ENCODE data around the gene RCE1.

Gene RCE1

DNA sequence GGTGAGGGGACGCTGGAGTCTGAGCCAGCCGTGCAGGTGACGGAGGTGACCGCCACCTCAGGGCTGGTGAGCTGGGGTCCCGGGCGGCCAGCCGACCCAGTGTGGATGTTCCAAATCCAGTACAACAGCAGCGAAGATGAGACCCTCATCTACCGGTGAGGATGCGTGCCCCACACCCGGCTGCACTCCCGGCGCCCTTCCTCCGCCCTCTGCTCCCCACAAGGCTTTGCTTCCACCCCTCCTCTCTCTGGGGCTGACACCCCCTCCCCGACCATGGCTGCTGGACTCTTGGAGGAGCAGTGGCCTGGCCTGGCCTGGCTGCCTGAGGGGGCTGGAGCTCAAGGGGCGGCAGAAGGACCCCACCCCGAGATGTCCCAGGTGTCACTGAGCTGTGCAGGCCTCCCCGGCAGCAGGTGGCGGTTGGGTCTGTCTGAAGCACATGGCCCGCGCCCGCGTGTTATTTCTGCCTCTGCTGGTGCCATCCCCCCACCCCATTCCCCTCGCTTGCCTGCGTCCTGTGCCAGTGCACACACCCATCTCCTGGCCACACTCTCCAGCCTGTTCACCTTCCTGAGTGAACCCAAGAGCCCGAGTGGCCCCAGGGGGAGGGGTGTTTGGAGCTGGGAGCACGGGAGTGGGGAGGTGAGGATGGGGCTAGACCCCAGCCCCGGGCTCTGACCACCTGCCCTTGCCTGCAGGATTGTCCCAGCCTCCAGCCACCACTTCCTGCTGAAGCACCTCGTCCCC lies 15.9 kb downstream of the RCE1 start:
- H3K4me3 Mint-ChIP-seq = no peak overlapping the region
- H3K9me3 Mint-ChIP-seq = no peaks in the 10 kb centered on the region
- no peaks in the 10 kb centered on the region for H3K36me3 Mint-ChIP-seq (ENCODE audit: low read depth)
- H3K4me1 Mint-ChIP-seq (ENCODE audit: low read depth) = peaks cover 5% of the 10 kb centered on the region
- no peak overlapping the region for H3K27ac Mint-ChIP-seq
- H3K27me3 Mint-ChIP-seq = no peaks in the 10 kb centered on the region

DNA sequence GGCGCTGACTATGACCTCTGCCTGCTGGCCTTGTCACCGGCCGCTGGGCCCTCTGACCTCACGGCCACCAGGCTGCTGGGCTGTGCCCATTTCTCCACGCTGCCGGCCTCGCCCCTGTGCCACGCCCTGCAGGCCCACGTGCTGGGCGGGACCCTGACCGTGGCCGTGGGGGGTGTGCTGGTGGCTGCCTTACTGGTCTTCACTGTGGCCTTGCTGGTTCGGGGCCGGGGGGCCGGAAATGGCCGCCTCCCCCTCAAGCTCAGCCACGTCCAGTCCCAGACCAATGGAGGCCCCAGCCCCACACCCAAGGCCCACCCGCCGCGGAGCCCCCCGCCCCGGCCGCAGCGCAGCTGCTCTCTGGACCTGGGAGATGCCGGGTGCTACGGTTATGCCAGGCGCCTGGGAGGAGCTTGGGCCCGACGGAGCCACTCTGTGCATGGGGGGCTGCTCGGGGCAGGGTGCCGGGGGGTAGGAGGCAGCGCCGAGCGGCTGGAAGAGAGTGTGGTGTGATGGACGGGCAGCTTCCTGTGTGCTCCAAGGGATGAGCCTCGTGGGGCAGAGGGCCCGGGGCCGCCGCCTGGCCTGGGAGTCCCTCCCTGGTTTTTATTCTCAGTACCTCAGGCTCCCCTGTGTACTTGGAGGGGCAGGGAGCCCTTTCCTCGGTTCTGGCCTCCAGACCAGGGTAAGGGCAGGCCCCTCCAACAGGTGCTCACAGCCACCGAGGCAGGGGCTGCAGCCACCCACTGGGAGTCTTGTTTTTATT lies 16.6 kb downstream of the RCE1 start:
- Mint-ChIP-seq H3K27ac (no peak overlapping the region), H3K27me3 (no peaks in the 10 kb centered on the region), H3K36me3 (ENCODE audit: low read depth) (no peaks in the 10 kb centered on the region), H3K4me3 (no peak overlapping the region), H3K9me3 (no peaks in the 10 kb centered on the region), H3K4me1 (ENCODE audit: low read depth) (peaks cover 5% of the 10 kb centered on the region)

DNA sequence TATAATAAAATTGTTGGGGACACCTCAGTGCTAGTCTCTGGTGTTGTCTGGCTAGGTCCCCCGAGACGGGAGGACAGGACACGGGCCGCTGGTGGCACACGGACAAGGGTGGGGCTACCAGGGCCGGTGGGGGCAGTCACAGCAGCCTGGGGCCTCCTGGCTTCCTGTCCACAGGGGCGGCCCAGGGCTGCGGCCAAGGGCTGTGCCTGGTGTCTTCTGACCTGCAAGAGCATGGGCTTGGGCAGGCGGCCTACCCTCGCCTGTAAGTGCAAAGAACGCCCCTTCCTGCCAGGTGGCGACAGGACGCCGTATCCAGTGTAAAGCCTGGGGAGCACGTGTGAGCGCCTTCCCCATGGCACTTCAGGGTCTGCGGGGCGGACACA lies 17.2 kb downstream of the RCE1 start:
- H3K4me3 Mint-ChIP-seq = no peak overlapping the region
- H3K27ac Mint-ChIP-seq = no peak overlapping the region
- no peaks in the 10 kb centered on the region for H3K9me3 Mint-ChIP-seq
- H3K4me1 Mint-ChIP-seq (ENCODE audit: low read depth) = peaks cover 4% of the 10 kb centered on the region
- no peaks in the 10 kb centered on the region for H3K27me3 Mint-ChIP-seq
- no peaks in the 10 kb centered on the region for H3K36me3 Mint-ChIP-seq (ENCODE audit: low read depth)

DNA sequence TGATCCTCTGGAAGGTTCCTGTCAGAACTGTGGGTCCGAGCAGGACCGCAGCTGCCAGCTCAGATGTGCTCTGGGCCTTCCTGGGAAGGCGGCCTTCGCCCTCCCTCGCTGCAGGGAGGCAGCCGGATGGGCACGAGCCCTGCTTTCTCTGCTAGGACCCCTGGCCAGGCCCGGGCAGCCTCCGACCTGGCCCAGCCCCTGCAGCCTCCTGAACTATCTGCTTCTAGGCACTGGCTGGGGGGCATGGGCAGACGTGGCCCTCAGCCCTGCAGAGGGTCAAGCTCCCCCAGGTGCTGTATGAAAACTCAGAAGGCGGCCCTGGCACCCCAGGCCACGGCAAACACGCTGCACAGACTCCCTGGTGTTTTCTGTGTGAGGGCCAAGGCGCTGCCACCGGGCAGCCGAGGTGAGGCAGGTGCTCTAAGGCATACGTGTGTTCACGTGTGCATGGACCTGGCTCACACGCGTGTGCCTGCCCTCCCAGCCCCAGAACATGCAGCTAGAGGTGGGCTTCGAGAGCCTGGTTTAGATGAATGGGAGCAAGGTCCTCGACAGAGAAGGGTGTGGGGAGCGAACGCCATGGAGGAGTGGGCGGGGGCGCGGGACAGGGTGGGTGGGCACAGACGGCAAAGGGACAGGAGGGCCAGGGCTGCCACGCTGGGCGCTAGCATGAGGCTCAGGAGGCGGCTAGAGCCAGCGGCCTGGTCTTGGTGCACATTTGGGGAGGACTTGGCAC lies 18.0 kb downstream of the RCE1 start:
- H3K4me1 Mint-ChIP-seq (ENCODE audit: low read depth) = no peaks in the 10 kb centered on the region
- no peaks in the 10 kb centered on the region for H3K36me3 Mint-ChIP-seq (ENCODE audit: low read depth)
- no peaks in the 10 kb centered on the region for H3K27me3 Mint-ChIP-seq
- H3K4me3 Mint-ChIP-seq = no peak overlapping the region
- no peaks in the 10 kb centered on the region for H3K9me3 Mint-ChIP-seq
- H3K27ac Mint-ChIP-seq = no peak overlapping the region

DNA sequence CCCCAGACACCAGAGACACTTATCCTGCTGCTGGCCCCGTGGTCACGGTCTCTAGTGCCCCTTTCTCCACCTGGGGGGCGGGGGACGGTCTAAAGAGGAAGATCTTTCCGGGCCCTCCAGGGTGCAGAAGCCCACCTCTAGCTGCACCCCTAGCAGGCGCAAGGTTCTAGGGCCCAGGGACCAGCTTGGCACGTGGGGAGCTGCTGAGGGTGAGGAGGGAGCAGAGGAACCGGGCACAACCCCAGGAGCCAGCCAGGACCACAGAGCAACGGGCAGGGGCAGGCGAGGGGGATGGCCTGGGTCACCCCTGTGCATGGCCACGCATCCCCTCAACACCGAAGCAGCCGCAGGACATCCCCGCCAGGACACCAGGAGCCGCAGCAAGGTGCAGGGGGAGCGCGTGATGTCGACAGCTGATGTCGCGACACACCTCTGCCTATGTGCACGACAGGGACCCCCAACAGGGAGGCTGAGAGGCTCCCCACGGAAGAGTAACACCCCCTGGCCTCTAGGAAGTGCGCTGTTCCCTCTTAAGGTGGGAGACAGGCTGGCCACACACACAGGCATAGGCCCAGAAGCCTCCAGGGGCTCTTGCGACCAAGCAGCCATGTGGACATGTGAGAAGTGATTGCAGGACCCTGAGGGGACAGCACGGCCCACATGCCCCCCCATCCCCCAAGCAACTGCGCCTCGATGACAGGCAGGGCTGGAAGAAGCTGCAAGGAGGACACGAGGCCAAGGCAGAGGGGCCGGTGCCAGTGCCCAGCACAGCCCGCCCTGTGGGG lies 18.7 kb downstream of the RCE1 start:
- Mint-ChIP-seq H3K27ac (no peak overlapping the region), H3K9me3 (no peaks in the 10 kb centered on the region), H3K4me3 (no peak overlapping the region), H3K4me1 (ENCODE audit: low read depth) (no peaks in the 10 kb centered on the region), H3K27me3 (no peaks in the 10 kb centered on the region), H3K36me3 (ENCODE audit: low read depth) (no peaks in the 10 kb centered on the region)

DNA sequence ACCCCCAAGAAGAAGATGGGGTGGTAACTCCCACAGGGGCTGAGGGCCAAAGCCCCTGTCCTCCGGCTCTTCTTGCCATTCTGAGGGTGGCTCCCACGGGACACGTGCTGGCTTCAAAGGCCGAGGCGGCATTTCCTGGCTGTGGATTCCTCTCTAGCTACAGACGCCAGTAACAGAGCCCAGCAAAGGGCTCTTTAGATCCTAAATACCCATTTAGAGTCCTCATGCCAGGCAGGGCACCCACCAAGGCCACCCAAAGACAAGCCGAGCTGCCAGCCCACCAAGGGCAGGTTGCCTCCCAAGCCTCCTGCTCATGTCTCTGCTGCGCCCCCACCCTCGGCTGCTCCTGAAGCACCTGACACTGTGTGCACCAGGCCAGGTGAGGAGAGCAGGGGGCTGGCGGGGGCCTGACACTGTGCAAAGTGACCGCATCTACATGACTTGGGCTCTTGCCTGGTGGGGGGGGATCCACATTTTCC lies 19.4 kb downstream of the RCE1 start:
- H3K27me3 Mint-ChIP-seq = no peaks in the 10 kb centered on the region
- no peak overlapping the region for H3K27ac Mint-ChIP-seq
- H3K4me1 Mint-ChIP-seq (ENCODE audit: low read depth) = no peaks in the 10 kb centered on the region
- no peaks in the 10 kb centered on the region for H3K36me3 Mint-ChIP-seq (ENCODE audit: low read depth)
- no peaks in the 10 kb centered on the region for H3K9me3 Mint-ChIP-seq
- H3K4me3 Mint-ChIP-seq = no peak overlapping the region

DNA sequence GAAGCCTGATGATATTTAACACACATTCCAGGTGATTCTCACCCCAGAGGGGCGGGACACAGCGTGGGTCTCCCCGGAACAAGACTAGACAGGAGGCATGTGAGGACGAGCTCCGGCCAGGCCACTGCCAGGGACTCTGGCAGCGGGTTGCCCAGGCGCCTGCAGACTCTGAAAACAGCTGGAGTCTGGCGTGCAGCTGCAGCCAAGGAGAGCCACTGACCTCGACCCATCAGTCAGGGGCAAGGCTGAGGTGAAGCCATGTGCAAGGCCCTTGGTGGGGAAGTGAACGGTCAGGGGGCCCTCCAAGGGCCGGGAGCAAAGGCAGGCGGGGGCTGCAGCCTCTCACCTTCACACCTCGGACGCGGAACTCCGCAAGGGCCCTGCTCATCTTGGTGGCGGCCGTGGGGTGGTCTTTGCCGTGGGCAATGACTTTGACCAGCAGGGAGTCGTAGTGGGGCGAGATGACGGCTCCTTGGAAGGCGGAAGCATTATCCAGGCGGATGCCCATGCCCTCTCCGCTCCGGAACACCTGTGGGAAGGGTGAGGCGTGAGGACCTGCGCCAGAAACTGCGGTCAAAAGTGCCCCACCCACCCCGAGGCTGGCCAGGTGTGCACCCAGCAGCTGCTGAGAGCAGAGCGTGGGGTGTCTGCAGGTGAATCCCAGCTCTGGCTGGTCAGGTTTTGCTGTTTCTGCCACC lies 20.3 kb downstream of the RCE1 start:
- no peak overlapping the region for H3K27ac Mint-ChIP-seq
- H3K4me1 Mint-ChIP-seq (ENCODE audit: low read depth) = peaks cover 3% of the 10 kb centered on the region
- H3K9me3 Mint-ChIP-seq = no peaks in the 10 kb centered on the region
- H3K27me3 Mint-ChIP-seq = no peaks in the 10 kb centered on the region
- H3K4me3 Mint-ChIP-seq = no peak overlapping the region
- no peaks in the 10 kb centered on the region for H3K36me3 Mint-ChIP-seq (ENCODE audit: low read depth)

DNA sequence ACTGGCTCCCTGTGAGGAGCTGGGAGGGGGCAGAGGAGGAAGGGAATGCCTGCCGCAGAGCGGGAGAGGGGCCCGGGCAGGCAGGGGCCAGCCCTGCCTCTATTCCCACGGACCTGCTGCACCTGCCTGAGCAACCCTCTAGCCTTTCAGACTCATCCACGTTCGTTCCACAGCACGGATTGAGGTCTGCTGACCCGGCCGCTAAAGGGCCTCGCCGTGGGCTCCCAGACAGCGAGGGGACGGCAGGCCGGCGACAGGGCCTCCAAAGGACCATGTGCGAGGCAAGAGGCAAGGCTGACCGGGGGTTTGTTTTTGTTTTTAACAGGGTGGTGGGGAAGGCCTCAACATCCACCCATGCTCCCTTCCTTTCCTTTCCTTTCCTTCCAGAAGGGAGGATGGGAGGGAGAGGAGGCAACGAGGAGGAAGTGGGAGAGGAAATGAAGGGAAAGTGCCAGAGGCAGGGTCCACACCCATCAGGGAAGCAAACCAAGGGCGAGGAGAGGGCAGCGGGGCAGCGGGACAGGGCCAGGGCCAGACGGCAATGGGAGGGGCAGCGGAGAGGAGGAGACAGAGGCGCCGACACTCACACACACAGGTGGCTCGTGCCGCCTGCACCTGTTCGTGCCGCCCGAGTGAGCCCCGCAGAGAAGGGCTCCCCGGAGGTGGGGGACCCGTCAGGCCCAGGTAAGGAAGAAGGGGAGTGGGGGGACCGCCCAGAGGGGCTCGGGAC lies 21.1 kb downstream of the RCE1 start:
- Mint-ChIP-seq H3K27ac (no peak overlapping the region), H3K4me1 (ENCODE audit: low read depth) (peaks cover 10% of the 10 kb centered on the region)

DNA sequence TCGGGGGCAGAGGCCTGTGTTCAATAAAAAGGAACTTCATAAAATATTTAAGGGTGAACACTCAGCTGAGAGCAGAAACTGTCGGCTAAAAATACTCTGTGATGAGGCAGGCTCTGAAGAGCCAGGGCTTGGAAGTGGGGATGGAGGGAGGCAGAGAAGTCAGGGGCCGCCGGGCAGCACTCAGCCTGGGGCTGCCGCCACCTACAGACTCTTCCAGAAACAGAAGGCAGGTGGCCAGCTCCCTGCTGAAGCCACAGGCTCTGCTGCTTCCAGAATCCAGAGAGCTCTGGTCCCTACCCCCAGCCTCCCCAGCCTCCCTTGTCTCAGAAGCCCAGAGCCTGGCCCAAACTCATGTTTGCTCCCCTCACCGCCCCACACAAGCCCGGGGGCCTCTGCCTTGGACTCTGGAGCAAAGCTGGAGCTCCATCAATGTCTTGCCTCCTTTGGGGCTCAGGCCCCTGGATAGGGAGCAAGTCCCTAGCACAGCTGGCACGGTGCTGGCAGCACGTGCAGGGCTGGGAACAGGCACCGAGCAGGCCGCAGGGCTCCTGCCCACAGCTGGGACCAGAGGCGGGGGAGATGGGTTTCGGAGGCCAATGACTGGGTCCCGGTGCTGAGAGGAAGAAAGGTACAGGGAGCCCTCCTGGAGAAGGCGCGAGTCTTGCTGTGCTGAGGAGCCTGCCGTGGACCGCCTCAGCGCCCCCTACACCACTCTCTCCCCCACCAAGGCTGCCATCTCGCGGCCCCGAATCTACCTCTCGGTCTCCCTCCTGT lies 21.9 kb downstream of the RCE1 start:
- H3K27ac Mint-ChIP-seq = no peak overlapping the region
- H3K27me3 Mint-ChIP-seq = no peaks in the 10 kb centered on the region
- no peaks in the 10 kb centered on the region for H3K9me3 Mint-ChIP-seq
- H3K4me1 Mint-ChIP-seq (ENCODE audit: low read depth) = peaks cover 11% of the 10 kb centered on the region
- no peaks in the 10 kb centered on the region for H3K36me3 Mint-ChIP-seq (ENCODE audit: low read depth)
- no peak overlapping the region for H3K4me3 Mint-ChIP-seq

More for the DNA sequence above, 21.1 kb downstream of the RCE1 start:
- Mint-ChIP-seq H3K9me3 (no peaks in the 10 kb centered on the region), H3K36me3 (ENCODE audit: low read depth) (no peaks in the 10 kb centered on the region), H3K4me3 (no peak overlapping the region), H3K27me3 (no peaks in the 10 kb centered on the region)

DNA sequence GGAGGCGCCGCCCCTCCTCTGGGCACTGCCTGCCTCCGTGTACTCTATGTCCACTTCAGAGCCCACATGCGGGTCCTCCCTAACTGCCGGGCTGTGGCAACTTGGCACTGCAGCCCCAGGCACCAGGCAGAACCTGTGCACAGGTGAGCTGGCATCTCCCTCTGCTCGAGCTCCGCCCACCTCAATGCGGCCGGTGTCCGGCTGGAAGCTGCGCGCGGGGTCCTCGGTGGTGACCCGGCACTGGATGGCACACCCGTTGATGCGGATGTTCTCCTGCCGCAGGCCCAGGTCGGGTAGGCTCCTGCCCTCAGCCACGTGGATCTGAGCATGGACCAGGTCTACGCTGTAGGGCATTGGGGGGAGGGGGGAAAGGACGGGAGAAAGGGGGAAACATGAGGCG lies 22.8 kb downstream of the RCE1 start:
- Mint-ChIP-seq H3K4me3 (no peak overlapping the region), H3K36me3 (ENCODE audit: low read depth) (no peaks in the 10 kb centered on the region), H3K27me3 (no peaks in the 10 kb centered on the region), H3K4me1 (ENCODE audit: low read depth) (peaks cover 11% of the 10 kb centered on the region), H3K9me3 (no peaks in the 10 kb centered on the region), H3K27ac (no peak overlapping the region)

DNA sequence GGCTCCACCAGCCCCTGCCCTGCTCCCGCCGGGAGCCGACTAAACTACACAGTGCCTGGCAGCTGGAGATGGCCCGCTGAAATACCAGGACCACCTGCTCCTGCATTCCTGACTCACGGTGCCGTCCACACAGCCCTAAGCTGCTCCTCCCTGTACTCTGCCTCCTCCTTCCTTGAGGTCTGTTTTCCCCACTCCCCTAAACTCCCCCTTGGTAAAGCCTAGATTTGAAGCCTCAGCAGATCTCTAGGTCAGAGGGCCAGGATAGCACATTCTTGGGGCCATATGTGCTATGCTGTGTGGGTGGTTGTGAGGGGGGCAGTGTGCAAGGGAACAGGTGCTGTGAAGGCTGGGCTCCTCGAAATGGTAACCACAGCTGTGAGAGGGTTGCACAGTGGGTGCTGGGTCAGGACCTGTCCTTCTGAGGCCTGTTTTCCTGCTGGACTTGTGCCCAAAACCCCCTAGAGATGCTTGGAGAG lies 23.3 kb downstream of the RCE1 start:
- no peak overlapping the region for H3K27ac Mint-ChIP-seq

DNA sequence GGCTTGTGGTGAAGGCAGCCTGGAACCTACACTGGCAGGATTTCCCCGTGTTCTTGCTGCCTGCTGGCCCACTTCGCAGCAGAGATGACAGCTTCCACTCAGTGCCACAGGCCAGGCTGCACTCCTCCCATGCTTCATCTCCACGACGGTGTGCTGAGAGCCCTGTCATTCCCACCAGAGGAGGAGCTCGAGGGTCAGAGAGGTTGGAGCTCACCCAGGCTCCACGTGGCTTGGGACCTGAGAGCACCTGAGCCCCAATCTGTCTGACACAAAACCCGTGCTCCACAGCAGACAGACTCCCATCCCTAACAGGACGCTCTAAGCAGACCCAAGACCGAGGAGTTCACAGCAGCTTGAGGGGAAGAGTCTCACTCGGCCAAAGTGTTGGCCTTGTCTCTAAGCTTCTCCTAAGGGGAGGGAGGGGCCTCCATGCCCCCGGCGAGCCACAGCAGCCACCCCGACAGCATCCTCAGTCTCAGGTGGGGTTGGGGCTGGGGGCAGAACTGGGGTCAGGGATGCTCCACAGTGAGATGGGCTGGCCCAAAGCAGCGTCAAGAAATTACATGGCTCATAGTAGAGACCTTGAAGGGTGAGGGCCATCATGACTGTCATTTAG lies 24.3 kb downstream of the RCE1 start:
- no peak overlapping the region for H3K27ac Mint-ChIP-seq
- H3K36me3 Mint-ChIP-seq (ENCODE audit: low read depth) = no peaks in the 10 kb centered on the region
- H3K4me1 Mint-ChIP-seq (ENCODE audit: low read depth) = peaks cover 11% of the 10 kb centered on the region
- no peak overlapping the region for H3K4me3 Mint-ChIP-seq
- no peaks in the 10 kb centered on the region for H3K27me3 Mint-ChIP-seq
- no peaks in the 10 kb centered on the region for H3K9me3 Mint-ChIP-seq

More for the DNA sequence above, 23.3 kb downstream of the RCE1 start:
- no peak overlapping the region for H3K4me3 Mint-ChIP-seq
- no peaks in the 10 kb centered on the region for H3K9me3 Mint-ChIP-seq
- H3K27me3 Mint-ChIP-seq = no peaks in the 10 kb centered on the region
- H3K4me1 Mint-ChIP-seq (ENCODE audit: low read depth) = peaks cover 11% of the 10 kb centered on the region
- no peaks in the 10 kb centered on the region for H3K36me3 Mint-ChIP-seq (ENCODE audit: low read depth)
